ENCODE results near the gene OS9.

Gene OS9

GRCh38 chr12:57769594-57769993, 75.7 kb downstream of the OS9 start:
- TF ChIP-seq, protein P1, sequence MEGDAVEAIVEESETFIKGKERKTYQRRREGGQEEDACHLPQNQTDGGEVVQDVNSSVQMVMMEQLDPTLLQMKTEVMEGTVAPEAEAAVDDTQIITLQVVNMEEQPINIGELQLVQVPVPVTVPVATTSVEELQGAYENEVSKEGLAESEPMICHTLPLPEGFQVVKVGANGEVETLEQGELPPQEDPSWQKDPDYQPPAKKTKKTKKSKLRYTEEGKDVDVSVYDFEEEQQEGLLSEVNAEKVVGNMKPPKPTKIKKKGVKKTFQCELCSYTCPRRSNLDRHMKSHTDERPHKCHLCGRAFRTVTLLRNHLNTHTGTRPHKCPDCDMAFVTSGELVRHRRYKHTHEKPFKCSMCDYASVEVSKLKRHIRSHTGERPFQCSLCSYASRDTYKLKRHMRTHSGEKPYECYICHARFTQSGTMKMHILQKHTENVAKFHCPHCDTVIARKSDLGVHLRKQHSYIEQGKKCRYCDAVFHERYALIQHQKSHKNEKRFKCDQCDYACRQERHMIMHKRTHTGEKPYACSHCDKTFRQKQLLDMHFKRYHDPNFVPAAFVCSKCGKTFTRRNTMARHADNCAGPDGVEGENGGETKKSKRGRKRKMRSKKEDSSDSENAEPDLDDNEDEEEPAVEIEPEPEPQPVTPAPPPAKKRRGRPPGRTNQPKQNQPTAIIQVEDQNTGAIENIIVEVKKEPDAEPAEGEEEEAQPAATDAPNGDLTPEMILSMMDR (IDR thresholded peaks at IDR 0.05; ENCODE audit: extremely low read depth, insufficient read depth, missing control alignments): no peak
- in situ Hi-C loops (cut with MboI; ENCODE audit: low pct_unique_long_range_greater_than_20kb, low sequenced_read_pairs, unreplicated experiment): no loop called here
- DNase-seq (ENCODE audit: low spot score): no peak

- DNase-seq (ENCODE audit: low spot score): no peak
- in situ Hi-C loops (cut with MboI; ENCODE audit: low pct_unique_long_range_greater_than_20kb, low sequenced_read_pairs, unreplicated experiment): no loop called here
- TF ChIP-seq, protein P1 (IDR thresholded peaks at IDR 0.05; ENCODE audit: extremely low read depth, insufficient read depth, missing control alignments): no peak
Measured at GRCh38 chr12:57770734-57771133, 76.8 kb downstream of the OS9 start.
